Tracheal epithelial cell (primary cell): ENCODE data around the gene HSPB3. TPM values are rescaled to one million over a fixed set of nuclear protein-coding genes. Genes with fewer than 3 reads are reported as not detected.

Experiments used
- total RNA-seq: library from RNA; depleted of rRNA; stranded (reverse); fragments of >200 nt; gene quantifications from 2 replicates; pipeline ENCODE4 v1.2.1, GENCODE V29; 2014

Gene HSPB3
- total RNA-seq: not detected in 2 replicates

GRCh38 chr5:54455413-54456157, at the start of gene HSPB3:
Gene HSPB3 (plus strand): TSS chr5:54455699. CDS start chr5:54455790, 91 bp downstream.

Other genes starting within 250 kb of the HSPB3 start
- 14.2 and 17.9 TPM in 2 replicates for gene ARL15, start 145.1 kb upstream of the HSPB3 start, total RNA-seq
- 47.5 and 49.9 TPM in 2 replicates for gene SNX18, start 62.1 kb downstream of the HSPB3 start, total RNA-seq